GM18870 (cell line): Measurements from ENCODE around the gene FER.
"Not testable (repeated sequence)": the region's sequence is repeated elsewhere in the genome, so short reads cannot be mapped to it uniquely, and the experiment has no call there.

Experiments used
- ATAC-seq: cut with Tn5 transposase; IDR thresholded peaks from one replicate; pipeline ENCODE4 v1.9.1; 2021; ENCODE audit warnings: moderate library complexity; ENCODE audit not compliant: unreplicated experiment

Gene FER

GRCh38 chr5:108747111-108747773, 455 bp upstream of the FER start:
- ATAC-seq = no peak

- ATAC-seq = peak; percentile 96
Observed at GRCh38 chr5:108748401-108749127, 867 bp downstream of the FER start.

GRCh38 chr5:108749128-108749861, 1.6 kb downstream of the FER start:
- peak; percentile 20 for ATAC-seq

DNA sequence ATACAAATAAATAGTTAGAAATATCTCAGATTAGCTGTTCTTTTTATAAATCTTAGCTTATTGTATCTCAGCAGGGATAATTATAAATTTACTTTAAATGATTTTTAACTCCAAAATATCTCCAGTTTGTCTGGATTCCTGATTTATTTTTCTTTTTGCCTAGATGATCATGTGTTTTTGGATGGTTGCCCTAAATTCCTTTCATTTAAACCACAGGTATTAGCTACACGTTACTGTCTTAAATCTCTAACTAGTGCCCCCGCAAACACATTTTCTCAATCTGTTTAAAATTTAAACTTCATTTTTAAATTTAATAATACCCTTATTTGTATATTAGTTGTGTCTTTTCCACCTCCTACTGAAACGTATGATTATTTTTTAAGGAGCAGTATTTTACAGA, 5.6 kb downstream of the FER start:
- no peak for ATAC-seq

DNA sequence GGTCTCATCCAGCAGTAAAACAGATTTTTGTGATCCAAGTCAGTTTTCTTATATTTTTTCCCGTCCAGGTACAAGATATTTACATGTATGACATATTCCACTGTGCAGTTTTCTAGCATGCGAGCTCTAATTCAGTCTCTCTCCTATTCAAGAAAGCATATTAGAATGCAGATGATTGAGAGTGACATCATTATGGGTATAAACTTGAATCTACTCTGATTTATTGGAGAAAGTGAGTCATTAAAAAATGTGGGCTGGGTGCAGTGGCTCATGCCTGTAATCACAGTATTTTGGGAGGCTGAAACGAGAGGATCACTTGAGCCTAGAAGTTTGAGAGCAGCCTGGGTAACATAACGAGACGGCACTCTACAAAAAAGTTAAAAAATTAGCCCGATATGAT, 6.2 kb downstream of the FER start:
- ATAC-seq = no peak

- ATAC-seq = no peak
Observed at GRCh38 chr5:108760512-108760911, 12.8 kb downstream of the FER start.

DNA sequence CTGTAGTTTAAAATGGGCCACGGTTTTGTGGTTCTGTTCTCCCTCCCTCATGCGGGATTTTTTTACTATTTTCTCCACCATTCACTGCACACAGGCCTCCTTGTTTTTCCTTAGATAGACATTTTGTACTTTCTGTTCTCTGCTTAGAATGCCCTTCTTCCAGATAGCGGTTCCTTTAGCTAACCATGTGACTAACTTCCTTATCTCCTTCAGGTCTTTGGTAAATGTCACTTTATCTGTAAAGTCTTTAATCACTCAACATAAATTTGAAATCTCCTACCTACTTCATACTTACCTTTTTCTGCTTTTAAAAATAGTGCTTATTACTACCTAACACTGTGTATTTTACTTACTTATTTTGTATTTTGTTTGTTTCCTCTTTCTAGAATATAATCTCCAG, 15.0 kb downstream of the FER start:
- ATAC-seq = no peak

GRCh38 chr5:108763222-108763916, 15.7 kb downstream of the FER start:
- no peak for ATAC-seq

DNA sequence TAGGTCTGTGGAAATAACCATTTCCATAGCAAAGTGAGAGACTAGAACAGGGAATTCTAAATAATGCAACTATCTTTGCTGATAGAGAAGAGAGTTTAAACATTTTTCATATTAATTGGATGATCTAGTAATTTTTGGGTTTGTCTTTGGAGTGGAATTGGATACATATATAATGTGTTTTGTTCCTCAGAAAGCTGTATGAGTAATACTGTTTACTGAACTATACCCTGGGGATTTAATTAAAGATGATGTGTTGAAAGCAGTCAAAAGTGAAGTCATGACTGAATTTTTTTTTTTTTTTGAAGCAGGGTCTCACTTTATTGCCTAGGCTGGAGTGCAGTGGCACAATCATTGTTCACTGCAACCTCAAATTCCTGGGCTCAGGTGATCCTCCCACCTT, 17.9 kb downstream of the FER start:
- ATAC-seq = no peak

GRCh38 chr5:108766916-108767315, 19.2 kb downstream of the FER start:
- ATAC-seq = not testable (repeated sequence)

DNA sequence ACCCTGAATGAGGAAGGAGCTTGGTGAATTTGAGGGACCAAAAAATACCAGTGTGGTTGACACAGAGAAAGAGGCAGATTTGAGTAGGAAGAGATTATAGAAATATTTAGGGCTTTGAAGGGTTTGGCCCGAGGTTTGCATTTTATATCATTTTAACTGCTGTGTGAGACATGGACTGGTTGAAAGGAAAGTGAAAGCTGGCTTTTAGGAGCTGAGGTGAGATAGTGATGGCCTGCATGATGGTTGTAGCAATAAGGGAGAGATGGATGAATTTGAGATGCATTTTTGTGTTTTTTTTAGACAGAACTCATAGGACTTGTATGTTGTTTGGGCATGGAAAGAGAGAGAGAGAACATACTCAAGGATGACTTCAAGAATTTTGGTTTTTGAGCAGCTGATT, 21.7 kb downstream of the FER start:
- ATAC-seq = peak; percentile 74

DNA sequence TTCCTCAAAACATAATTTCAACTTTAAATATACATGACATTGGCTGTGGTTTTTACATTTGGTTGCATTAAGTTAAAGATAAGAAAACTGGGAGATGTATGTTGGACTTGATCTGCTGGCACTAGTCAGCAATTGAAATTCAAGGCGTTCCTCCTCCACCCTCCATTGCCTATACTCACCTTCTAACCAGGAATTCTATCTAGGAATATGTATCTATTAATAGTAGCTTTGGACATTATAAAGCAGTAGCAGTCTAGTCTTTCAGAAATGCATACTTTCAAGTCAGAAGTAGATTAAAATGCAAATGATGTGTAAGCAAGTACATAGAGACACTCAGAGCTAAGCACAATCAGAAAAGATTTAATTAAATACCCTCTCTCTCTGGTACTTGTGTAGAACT, 24.9 kb downstream of the FER start:
- ATAC-seq = no peak

GRCh38 chr5:108773330-108773729, 25.6 kb downstream of the FER start:
- ATAC-seq = no peak

DNA sequence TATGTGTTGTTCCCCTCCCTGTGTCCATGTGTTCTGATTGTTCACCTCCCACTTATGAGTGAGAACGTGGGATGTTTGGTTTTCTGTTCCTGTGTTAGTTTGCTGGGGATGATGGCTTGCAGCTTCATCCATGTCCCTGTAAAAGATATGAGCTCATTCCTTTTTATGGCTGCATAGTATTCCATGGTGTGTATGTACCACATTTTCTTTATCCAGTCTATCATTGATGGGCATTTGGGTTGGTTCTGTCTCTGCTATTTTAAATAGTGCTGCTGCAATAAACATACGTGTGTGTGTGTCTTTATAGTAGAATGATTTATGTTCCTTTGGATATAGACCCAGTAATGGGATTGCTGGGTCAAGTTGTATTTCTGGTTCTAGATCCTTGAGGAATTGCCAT, 26.4 kb downstream of the FER start:
- ATAC-seq = not testable (repeated sequence)

GRCh38 chr5:108777582-108777981, 29.9 kb downstream of the FER start:
- ATAC-seq = not testable (repeated sequence)

- ATAC-seq = not testable (repeated sequence)
Observed at GRCh38 chr5:108784577-108784976, 36.9 kb downstream of the FER start.

DNA sequence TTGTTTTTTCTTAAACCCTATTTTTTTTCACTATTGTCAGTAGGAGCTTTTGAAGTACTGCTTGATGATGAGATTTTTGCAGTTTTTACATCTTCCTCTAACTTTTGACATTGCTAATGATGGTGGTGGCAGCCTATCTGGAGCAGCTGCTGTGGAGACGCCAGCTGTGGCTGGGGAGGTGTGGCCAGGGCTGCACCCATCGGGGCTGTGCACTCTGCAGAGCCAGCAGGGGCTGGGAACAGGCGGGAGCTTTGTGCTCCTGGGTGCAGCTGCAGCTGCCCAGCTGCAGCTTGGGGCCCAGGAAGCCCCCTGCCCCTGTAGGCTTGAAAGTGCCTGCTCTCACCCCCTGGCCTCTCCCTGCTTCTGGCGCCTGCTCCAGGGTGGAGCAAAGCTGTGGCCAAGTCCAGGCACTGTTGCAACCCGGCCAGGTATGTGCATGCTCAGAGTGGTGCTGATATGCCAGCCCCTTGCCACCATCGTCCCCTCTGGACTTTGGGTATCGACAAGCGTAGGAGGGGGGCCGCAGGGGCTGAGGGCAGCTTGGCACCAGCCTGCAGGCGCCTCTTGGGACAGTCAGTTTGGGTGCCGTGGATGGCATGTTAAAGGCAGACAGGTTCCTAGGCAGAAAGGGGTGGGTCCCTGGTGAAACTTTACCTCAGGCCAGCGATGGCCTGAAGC, 39.2 kb downstream of the FER start:
- ATAC-seq = no peak

- ATAC-seq = no peak
Observed at GRCh38 chr5:108788142-108788541, 40.4 kb downstream of the FER start.

GRCh38 chr5:108793207-108793606, 45.5 kb downstream of the FER start:
- no peak for ATAC-seq

DNA sequence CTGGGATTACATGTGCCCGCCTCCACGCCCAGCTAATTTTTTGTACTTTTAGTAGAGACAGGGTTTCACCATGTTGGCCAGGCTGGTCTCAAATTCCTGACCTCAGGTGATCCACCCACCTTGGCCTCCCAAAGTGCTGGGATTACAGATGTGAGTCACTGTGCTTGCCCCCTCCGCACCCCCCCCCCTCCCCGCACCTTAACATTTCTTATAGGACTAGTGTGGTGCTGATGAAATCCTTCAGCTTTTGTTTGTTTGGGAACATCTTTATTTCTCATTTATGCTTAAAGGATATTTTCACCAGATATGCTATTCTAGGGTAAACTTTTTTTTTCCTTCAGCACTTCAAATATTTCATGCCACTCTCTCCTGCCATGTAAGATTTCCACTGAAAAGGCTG, 46.7 kb downstream of the FER start:
- not testable (repeated sequence) for ATAC-seq

DNA sequence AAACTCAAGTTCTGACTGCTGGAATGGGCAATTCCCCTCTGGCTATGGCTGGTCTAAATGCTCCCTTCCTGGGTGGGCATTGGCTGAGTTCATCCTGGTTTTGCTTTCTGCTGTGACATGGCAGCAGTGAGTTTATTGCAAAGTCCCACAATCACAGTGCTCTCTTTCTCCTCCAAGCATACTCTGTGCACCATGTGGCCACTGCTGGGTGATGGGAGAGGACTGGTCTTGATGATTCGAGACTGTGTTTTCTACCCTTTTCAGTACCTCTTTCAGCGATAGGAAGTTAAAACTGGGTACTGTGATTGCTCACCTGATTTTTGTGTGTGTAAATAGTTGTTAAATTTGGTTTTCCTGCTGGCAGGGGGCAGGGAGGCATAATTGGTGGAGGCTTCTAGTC, 49.7 kb downstream of the FER start:
- no peak for ATAC-seq
